Posterior vena cava (tissue), 2 donors: ENCODE results near the gene CCDC167. TPM values are rescaled to one million over a fixed set of nuclear protein-coding genes. Genes with fewer than 3 reads are reported as not detected.

Experiments
- DNase-seq: peaks from one replicate; pipeline ENCODE4 v3.0.0-alpha.2; 2020; ENCODE audit warnings: low spot score
- intact Hi-C, 2 donors: fragments of 100-400 bp; cut with DNase I; formaldehyde crosslinking; loops; one replicate each; pipeline versions ENCODE4 v1.14.1 to v1.14.2; 2022 to 2023
- long read RNA-seq, 2 donors: library from polyadenylated mRNA; unstranded; transcript quantifications; one replicate each; pipeline ENCODE4 v2.0.0, GENCODE V29; 2020 to 2021
- total RNA-seq, 2 donors: library from RNA; stranded (reverse); fragmentation: NEBNext Ultra II Directional; extraction: Animal tissue kit (Norgen Biotek cat#: 25700); gene quantifications; one replicate each; pipeline ENCODE4 v1.2.1, GENCODE V29; 2021
- donor health status: DM: yes; HTN: yes; CAD: no.
- donor health status: DM: yes; HTN: yes; CAD: no.

CCDC167 gene
- 10 to 100 TPM; 16.2 to 18.9 TPM for total RNA-seq
- long read RNA-seq, donor 1, partial matches to known transcripts = 0 of 3 reads
- long read RNA-seq, donor 1, other reads (novel, unspliced or antisense) = 1 of 3 reads
- long read RNA-seq, donor 2, transcript CCDC167-201 (4 exons, 619 nt) = major isoform, 6 of 6 reads
- long read RNA-seq, donor 2, partial matches to known transcripts = 0 of 6 reads
- long read RNA-seq, donor 2, other reads (novel, unspliced or antisense) = 0 of 6 reads

GRCh38 chr6:37499433-37500293, at the start of gene CCDC167:
CCDC167 (minus strand) TSS chr6:37499893; CDS start chr6:37499863, 30 bp downstream.
- peak; percentile 98 for DNase-seq
- intact Hi-C loops = no loop called here

GRCh38 chr6:37549154-37549553, 49.5 kb upstream of the CCDC167 start:
- intact Hi-C loops = no loop called here
- DNase-seq = no peak

GRCh38 chr6:37548067-37548674, 48.5 kb upstream of the CCDC167 start:
- intact Hi-C loops = no loop called here
- DNase-seq = no peak

- DNase-seq = no peak
- intact Hi-C loops = no loop called here
Measured at GRCh38 chr6:37547564-37548061, 47.9 kb upstream of the CCDC167 start.

GRCh38 chr6:37546141-37546871, 46.6 kb upstream of the CCDC167 start:
- intact Hi-C loops = no loop called here
- no peak for DNase-seq

- DNase-seq = no peak
- intact Hi-C loops = no loop called here
Measured at GRCh38 chr6:37544530-37544929, 44.8 kb upstream of the CCDC167 start.

GRCh38 chr6:37543361-37543760, 43.7 kb upstream of the CCDC167 start:
- intact Hi-C loops = no loop called here
- no peak for DNase-seq

- no peak for DNase-seq
- intact Hi-C loops = no loop called here
Measured at GRCh38 chr6:37541346-37541745, 41.7 kb upstream of the CCDC167 start.

- intact Hi-C loops = no loop called here
- no peak for DNase-seq
Measured at GRCh38 chr6:37540390-37540789, 40.7 kb upstream of the CCDC167 start.

GRCh38 chr6:37540029-37540352, 40.3 kb upstream of the CCDC167 start:
- intact Hi-C loops = no loop called here
- no peak for DNase-seq

- no peak for DNase-seq
- intact Hi-C loops = loop anchor here in 1 of 2 donors (10.0 kb wide), 1 partner anchor 1375 kb away; no protein-coding TSS in a partner anchor
Measured at GRCh38 chr6:37539171-37540028, 39.7 kb upstream of the CCDC167 start.

- intact Hi-C loops = loop anchor here in 1 of 2 donors (10.0 kb wide), 1 partner anchor 1377 kb away; no protein-coding TSS in a partner anchor
- DNase-seq = no peak
Measured at GRCh38 chr6:37538107-37538506, 38.4 kb upstream of the CCDC167 start.

- intact Hi-C loops = loop anchor here in 1 of 2 donors (10.0 kb wide), 1 partner anchor 1377 kb away; no protein-coding TSS in a partner anchor
- DNase-seq = no peak
Measured at GRCh38 chr6:37537548-37537947, 37.9 kb upstream of the CCDC167 start.

GRCh38 chr6:37536491-37537190, 36.9 kb upstream of the CCDC167 start:
- intact Hi-C loops = loop anchor here in 1 of 2 donors (10.0 kb wide), 1 partner anchor 1378 kb away; no protein-coding TSS in a partner anchor
- no peak for DNase-seq

- intact Hi-C loops = loop anchor here in 1 of 2 donors (10.0 kb wide), 1 partner anchor 1379 kb away; no protein-coding TSS in a partner anchor
- DNase-seq = no peak
Measured at GRCh38 chr6:37535759-37536490, 36.2 kb upstream of the CCDC167 start.

GRCh38 chr6:37535428-37535758, 35.7 kb upstream of the CCDC167 start:
- intact Hi-C loops = loop anchor here in 1 of 2 donors (10.0 kb wide), 1 partner anchor 1379 kb away; no protein-coding TSS in a partner anchor
- no peak for DNase-seq

- intact Hi-C loops = loop anchor here in 1 of 2 donors (10.0 kb wide), 1 partner anchor 1380 kb away; no protein-coding TSS in a partner anchor
- DNase-seq = no peak
Measured at GRCh38 chr6:37534893-37535292, 35.2 kb upstream of the CCDC167 start.
